GM18873 (cell line): ENCODE data around the gene TCF21.
"Not testable (repeated sequence)": the region's sequence is repeated elsewhere in the genome, so short reads cannot be mapped to it uniquely, and the experiment has no call there.

ENCODE experiments used
- ATAC-seq: cut with Tn5 transposase; IDR thresholded peaks from one replicate; pipeline ENCODE4 v1.9.1; 2021; ENCODE audit warnings: mild to moderate bottlenecking, moderate library complexity, moderate number of reproducible peaks; ENCODE audit not compliant: unreplicated experiment, low FRiP score

TCF21 gene

DNA sequence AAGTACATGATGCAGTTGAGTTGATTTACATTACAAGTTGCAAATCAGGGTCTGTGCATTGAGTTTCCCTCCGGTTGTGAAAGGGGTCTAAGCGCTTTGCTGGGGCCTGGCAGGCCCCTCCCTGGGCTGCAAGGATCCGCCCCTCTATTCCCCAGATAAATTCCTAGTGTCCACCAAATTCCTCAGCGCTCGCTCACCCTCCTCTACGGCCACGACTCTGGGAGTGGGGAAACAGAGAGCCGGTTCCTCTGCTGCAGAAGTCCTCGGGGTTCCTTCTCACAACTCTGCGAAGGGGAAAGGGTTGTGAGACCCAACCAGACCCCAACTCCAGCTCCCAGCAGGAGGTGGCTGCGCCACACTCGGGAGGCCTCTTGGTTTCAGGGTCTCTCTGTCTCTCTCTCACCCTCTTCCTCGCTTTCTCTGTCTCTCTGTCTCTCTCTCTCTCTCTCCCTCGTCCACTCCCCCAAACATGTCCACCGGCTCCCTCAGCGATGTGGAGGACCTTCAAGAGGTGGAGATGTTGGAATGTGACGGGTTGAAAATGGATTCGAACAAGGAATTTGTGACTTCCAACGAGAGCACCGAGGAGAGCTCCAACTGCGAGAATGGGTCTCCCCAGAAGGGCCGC lies at the start of gene TCF21:
TSS of gene TCF21 (plus strand) at position 185 of the 628 bp plus-strand sequence. CDS start at position 470, 285 bp downstream.
- ATAC-seq, result no peak

DNA sequence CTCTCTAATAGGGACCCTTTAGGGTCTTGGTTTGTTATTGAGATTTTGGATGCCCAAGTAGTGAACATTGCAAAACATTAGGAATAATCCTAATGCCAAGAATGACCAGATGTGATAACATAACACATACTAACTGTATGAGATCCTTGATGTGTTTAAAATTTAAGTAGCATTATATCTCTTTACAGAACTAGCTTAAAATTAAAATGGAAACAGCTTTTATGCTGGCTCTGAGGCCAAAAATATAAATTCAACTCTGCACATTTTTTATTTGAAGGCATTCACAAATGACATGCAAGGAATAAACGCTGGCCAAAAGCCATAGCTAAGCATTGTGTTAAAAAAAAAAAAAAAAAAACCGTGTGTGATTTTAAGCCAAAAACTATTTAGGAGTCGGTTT lies 47.7 kb upstream of the TCF21 start:
- no peak for ATAC-seq

DNA sequence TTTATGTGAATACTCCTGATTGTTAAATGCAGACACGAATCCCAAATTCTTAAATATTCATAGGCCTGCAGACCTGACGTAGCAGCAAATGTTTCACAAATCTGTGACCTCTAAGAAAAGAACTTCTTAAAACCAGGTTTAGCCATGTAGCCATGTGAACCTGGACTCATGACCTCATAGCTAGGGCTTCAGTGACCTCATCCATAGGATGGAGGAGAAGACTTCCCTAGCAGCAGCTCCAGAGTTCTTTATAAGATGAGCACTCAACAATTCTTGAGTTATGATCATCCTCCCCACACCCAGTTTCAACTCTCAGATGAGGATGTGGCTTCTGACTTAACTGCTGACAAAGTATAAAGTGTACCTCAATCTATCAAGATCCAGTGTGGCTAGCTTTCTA lies 45.8 kb upstream of the TCF21 start:
- ATAC-seq, result no peak

DNA sequence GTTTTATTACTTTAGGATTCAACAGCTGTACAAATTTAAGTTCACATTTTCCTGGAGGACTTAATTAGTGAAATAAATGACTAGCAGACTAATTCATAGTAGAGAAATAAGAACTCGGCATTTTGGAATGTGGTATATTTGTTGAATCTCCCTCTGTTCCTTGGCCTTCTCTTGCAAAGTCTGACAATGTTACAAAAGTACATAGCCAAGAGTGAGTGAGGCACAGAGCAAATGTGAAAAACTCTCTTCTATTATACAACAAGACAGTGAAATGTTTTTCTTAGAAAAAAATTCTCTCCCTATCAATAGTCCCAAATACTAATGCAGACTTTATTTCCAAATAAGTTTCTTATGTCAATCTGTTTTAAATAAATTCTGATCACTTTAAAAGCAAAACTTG lies 44.2 kb upstream of the TCF21 start:
- ATAC-seq, result no peak

DNA sequence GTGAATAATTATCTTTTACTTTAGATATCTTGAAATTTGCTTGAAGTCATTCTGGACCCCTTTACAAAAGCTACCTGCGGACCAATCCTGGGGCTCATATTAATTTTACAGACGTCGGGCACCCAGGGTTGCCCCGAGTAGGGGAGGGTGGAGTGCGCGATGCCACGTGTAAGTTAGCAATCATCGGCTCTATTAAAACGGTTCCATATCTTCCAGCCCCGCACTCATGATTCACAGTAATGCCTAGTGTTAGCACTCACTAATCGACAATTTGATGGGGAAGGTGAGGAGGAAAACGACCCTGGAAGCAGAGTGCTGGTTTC lies 34.9 kb upstream of the TCF21 start:
- no peak for ATAC-seq

DNA sequence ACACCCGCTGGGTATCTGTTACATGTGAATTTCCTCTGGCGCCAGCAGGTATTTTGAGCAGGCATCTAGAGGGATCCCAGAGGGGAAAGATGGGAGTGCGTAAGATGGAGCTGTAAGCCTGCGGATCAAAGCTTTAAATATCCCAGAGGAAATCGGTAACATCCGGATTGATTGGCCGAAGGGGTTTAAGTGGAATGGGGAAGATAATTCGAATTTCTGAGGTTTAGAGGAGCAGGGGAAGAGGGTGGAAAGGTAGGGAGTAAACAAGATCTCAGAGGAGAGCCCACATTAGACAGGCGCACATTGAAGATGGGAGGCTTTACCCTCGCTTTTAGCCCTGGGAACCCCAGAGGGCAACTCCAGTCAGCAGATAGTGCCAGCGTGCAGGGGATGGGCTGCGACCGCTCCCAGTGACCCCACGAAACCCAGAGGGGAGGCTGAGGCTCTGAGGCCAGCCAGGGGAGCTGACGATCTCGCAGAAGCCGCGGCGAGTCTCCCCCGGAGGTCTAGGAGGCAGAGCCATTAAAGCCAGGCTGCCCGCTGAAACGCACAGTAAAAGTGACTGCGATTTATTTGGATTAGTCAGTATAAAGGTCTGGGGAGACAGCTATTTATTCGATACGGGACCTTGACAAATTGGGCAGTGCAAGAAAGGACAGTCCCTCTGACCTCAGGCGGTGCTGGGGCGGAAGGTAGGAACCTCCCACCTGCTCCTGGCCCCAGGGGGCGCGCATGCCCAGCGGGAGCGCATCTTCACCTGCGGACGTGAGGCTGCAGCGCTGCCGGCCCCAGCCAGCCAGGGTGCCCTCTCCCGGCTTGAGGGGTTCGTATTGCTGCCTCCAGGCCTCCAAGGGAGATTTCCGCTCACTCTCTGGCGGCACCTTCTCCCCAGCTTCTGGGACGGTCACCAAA lies 34.3 kb upstream of the TCF21 start:
- no peak for ATAC-seq

DNA sequence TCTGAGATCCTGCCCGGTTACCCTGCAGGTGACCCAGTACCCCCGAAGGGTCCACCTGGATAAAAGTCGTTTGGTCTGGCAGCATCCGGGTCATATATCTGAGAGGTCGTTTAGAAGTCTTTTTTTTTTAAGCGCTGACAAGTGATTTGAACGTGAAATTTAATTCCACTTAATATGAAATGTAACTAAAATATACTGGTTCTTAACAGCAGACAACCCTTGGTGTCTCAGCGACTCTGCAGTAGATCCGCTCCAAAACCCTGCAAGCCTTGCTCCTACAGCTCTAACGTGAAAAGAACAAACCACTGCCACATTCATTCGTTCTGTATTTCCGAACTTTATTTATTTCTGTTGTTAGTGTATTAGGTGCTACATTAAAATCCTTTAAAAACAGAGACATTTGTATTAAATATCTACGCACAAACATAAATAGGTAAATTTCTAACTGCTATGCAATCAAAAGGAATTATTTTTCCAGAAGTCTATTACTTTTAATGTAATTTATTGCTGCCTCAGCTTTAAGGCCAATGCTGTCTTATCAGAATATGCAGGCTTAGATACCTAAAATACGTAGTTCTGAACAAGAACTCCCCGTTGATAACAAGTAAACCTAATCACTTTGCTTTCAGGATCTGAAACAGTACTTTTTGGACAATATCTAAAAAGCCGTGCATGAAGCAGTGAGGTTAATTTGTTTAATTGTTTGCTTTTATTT lies 33.5 kb upstream of the TCF21 start:
- ATAC-seq, result no peak

DNA sequence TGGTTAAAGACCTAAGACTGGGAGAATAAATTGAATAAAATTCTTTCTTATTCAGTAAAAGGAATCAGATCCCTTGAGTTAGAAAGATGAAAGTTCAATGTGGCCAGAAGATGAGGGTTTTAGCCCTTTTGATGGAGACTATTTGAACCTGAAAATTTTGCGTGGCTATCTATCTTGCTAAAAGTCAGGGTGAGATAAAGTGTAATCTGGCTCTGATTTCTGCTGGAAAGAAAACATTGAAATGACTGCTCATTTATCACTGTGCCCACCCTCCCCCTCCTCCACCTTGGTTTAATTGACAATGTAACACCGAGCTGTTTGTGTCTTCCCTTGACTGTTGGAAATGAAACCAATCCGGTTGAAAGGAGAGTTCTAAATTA lies 32.9 kb upstream of the TCF21 start:
- no peak for ATAC-seq

DNA sequence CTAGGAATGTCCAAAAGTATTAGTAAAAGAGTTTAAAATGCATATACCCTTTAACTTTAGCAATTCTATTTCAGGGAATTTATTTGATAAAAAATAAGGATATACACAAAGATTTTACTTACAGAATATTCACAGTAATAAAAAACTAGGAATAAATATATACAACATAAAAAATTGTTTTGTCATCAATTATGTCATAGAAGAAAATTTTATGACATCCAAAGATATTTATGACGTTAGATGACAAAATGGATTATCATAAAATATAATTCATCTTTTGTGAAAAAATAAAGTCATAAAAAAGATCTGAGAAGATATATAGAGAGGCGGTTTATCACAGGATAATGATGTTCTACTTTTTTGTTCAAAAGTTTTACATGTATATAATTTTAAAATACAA lies 32.0 kb upstream of the TCF21 start:
- ATAC-seq, result no peak

DNA sequence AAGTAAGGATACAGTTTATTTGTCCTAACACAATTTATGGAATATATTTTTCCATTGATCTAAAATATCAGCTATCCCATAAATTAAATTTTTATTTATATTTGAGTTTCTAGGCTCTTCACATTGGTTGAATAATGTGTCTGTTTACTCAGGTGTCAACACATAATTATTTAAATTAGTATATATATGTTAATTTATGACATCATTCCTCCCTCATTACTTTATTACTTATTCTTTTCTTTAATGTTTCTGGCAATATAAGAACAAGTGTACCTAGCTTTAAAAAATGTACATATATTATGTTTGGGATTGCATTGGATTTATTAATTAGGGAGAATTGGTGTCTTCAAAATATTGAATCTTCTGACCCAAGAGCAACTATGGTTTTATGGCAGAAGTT lies 31.2 kb upstream of the TCF21 start:
- ATAC-seq, result no peak

DNA sequence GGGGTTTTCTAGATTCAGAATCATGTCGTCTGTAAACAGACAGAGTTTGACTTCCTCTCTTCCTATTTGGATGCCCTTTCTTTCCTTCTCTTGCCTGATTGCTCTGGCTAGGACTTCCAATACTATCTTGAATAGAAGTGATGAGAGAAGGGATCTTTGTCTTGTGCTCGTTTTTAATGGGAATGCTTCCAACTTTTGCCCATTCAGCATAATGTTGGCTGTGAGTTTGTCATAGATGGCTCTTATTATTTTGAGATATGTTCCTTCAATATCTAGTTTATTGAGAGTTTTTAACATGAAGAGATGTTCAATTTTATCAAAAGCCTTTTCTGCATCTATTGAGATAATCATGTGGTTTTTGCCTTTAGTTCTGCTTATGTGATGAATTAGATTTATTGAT lies 27.6 kb upstream of the TCF21 start:
- not testable (repeated sequence) for ATAC-seq

DNA sequence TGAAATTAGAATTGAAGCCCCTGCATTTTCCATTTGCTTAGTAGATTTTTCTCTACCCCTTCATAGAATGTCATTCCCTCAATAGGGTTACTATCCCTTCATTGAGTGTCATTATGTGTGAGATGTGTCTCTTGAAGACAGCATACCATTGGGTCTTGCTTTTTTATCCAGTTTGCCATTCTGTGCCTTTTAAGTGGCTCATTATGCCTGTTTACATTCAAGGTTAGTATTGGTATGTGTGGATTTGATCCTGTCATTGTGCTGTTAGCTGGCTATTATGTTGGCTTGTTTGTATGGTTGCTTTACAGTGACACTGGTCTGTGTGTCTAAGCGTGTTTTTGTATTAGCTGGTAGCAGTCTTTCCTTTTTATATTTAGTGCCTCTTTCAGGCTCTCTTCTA lies 25.7 kb upstream of the TCF21 start:
- ATAC-seq, result no peak

DNA sequence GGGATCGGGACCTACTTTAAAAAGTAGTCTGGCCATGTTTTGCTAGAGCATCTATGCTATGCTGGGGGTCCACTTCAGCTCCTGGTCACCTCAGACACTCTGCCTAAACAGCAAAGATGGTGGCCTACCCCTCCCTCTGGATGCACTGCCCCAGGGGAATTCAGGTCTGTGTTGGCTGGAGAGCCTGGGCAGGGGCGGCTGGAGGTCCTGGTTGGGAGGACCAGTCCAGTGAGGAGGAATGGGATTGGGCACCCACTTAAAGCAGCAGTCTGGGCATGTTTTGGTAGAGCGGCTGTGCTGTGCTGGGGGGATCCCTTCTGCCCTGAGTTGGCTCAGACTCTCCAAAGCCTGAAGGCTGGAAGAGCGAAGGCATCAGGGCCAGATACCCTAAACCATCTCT lies 23.2 kb upstream of the TCF21 start:
- ATAC-seq, result no peak

DNA sequence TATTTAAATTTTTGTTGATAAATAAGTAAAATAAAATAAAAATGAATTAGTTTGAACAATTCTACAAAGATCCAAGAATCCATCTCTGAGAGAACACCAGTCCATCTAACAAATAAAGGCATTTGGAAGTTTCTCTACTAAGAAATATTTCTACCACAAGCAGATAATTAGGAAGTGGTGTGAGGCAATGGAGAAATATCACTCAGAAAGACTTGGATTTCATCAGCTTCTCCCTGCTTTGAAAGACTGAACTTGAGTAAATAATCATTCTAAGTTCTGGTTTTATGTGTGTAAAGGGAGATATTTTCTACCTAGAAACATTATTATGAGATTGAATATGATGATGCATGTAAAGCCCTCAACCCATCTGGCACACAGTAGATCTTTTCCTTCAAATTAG lies 17.8 kb upstream of the TCF21 start:
- ATAC-seq, result no peak

DNA sequence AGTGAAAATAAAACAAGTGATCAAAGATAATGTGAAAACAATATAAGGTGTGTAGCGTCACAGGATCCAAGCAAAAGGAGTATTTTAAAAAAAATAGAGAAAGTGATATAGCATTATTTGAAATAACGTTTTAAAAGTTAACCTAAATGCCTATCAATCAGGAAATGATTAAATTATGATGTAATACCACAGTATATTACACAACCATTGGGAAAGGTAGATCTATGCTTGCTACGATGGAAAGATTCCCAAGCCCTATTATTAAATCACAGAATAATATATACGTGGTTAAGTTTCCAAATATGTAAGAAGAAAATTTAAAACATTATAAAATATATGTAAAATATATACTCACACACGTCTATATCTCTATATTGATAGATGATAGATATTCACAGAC lies 15.4 kb upstream of the TCF21 start:
- ATAC-seq, result no peak

DNA sequence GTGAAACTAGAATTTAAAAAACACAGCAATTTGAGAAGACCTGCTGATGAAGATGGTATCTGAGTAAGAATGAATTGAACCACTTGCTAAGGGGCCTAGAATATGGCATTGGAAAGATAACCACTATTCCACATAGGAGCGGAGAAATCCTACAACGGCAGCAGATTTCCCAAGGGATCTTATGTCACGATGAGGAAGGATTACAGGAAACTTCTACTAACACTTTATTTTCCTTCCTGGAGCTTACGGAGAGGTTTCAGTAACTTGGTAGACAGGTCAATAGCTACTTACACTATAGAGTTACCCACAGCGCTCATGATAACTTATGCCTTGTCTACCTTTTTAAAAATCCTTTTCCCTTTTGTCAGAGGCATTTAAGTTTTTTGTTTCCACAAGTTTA lies 11.8 kb upstream of the TCF21 start:
- no peak for ATAC-seq

DNA sequence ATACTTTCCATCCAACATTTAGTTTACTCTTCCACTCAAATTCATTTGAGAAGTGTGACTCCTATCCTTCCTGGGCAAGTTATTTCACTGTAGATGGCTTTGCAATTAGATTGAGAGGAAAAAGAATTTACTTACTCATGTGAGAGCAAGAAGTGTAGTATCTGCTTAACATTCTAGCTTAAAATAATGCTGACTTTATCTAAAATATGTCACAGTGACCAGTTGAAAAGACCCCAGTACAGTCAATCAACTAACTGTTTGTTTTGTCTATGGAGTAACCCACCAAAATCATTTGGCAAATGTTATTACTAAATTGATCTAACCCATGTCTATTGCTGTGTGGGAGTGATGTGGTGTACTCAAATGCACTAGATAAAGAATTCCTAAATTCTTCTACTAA lies 8.9 kb upstream of the TCF21 start:
- no peak for ATAC-seq

DNA sequence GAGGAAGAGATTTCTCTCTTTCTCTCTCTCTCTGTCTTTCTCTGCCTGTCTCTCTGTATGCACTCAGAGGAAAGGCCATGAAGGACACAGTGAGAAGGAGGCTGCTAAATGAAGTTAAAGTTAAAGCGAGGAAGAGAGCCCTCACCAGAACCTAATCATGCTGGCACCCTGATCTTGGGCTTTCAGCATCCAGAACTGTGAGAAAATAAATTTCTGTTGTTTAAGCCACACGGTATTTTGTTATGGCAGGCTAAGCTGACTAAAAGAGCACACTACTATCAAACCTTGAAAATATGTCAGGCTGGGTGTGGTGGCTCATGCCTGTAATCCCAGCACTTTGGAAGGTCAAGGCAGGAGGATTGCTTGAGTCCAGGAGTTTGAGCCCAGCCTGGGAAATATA lies 8.0 kb upstream of the TCF21 start:
- no peak for ATAC-seq

DNA sequence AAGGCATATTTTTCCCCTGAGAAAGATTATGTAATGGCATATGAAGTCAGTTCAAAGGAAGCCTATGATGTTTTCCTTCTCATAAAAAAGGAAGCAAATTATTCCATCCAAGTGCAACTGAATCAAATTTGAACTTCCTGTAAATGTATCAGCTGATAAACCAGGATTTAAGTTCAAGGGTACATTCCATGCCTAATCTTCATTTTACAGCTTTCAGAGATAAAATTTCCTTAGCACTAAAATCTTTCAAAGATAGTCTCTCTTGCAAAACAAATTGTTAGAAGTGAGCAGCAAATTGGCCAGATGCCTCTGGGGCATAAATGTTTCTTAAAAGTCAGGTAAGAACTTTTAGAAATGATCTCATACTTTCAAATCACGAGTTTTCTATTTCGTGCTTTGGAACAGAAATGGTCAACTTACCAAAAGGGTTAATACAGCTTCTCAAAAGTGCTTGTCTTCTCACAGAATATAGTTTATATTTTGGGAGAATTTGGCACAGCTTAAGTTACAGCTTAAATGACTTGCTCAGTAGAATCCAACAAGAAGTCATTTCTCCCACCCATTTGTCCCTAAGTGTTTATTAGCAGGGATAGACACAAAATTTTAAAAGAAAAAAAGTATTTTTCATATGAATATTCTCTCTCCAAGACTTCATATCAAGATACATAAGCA lies 2.7 kb upstream of the TCF21 start:
- no peak for ATAC-seq

DNA sequence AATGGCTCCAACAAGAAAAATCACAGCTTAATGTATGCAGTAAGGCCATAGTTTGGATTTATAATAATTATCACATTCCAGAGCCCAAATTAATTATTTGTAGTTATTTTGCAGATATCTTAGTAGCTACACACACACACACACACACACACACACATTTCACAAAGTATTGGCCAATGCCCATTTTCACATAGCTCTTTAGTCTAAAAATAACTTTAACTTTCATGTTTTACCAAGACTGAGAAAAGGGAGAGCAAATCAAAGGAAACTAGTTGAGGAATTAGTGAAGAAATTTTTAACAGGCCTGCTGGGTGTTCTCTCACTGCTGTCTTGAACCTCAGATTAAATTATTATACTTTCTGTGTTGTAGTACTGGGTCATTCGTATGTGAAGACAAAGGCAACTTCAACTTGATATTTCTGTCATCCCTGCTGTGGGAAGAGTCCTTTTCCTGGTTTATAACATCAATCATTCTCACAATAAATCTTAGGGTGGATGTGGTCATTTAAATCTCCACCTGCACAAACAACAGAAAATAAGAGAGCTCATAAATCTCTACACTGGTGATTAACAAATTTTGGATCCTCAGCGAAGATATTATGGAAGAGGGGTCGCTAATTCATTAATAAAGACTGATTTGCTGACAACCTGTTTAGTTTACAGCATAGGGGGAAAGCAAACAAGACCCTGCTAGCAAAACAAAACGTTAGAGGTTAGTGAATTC lies 1.6 kb upstream of the TCF21 start:
- no peak for ATAC-seq

DNA sequence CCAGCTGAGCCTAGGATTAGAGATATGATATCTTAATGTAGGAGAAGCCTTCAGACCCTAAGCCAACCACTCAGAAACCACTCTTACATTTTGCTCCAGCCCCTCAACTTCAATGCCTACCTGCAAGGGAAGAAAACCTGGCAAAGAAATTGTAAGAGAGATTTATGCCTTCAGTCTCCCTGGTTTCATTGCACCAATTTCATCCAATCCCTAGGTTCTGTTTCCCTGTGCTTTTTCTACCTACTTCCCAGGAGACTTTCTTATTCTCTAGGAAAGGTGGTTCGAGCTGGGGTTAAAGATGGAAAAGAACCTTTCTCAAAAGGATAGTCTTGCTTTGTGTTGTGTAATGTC lies 1.1 kb upstream of the TCF21 start:
- ATAC-seq, result no peak
